CD4-positive, CD25-positive, alpha-beta regulatory T cell (primary cell): ENCODE measurements around the gene CSTF1. TPM values are rescaled to one million over a fixed set of nuclear protein-coding genes. Genes with fewer than 3 reads are reported as not detected.

ENCODE experiments used
- ATAC-seq, 2 donors: fragments of 150-1000 bp; cut with Tn5 transposase; one replicate each; pipeline ENCODE4 v1.10.0; 2021; ENCODE audit warnings: low read depth in 2 of 2, moderate number of reproducible peaks in 2 of 2, moderate library complexity in 1 of 2
- DNase-seq, 3 donors: peaks; one replicate each; pipeline versions ENCODE4 v3.0.0 to v3.0.0-alpha.2; 2012 to 2022; ENCODE audit warnings: mixed read lengths in 1 of 3
- H3K27ac ChIP-seq: one replicate; pipeline ENCODE4 v1.7.0; 2013; ENCODE audit warnings: mild to moderate bottlenecking, low read length; ENCODE audit not compliant: insufficient read depth, poor library complexity, severe bottlenecking
- H3K27me3 ChIP-seq: one replicate; pipeline ENCODE4 v1.7.0; 2013; ENCODE audit warnings: low read length; ENCODE audit not compliant: control insufficient read depth, insufficient read depth
- H3K36me3 ChIP-seq: one replicate; pipeline ENCODE4 v1.7.0; 2013; ENCODE audit warnings: mild to moderate bottlenecking, low read length, moderate library complexity; ENCODE audit not compliant: control insufficient read depth, insufficient read depth
- H3K4me1 ChIP-seq: 2 replicates; pipeline ENCODE4 v1.7.0; 2013; ENCODE audit warnings: mild to moderate bottlenecking, low read length; ENCODE audit not compliant: insufficient read depth, control insufficient read depth, poor library complexity, severe bottlenecking
- H3K4me3 ChIP-seq: one replicate; pipeline ENCODE4 v1.7.0; 2013; ENCODE audit warnings: low read depth, mild to moderate bottlenecking, low read length, moderate library complexity
- H3K9me3 ChIP-seq, 2 experiments: 1 replicate in 1 of 2; 2 replicates in 1 of 2; pipeline ENCODE4 v1.7.0; 2013; ENCODE audit warnings: low read length in 2 of 2, mild to moderate bottlenecking in 1 of 2, moderate library complexity in 1 of 2; ENCODE audit not compliant: control insufficient read depth in 2 of 2
- H3K27ac Mint-ChIP-seq, 3 donors: one replicate each; pipeline ENCODE4 v1.8.0; 2020 to 2022; ENCODE audit warnings: mild to moderate bottlenecking in 3 of 3, mixed read lengths in 3 of 3, moderate library complexity in 2 of 3
- H3K27me3 Mint-ChIP-seq: one replicate; pipeline ENCODE4 v1.8.0; 2022; ENCODE audit warnings: mild to moderate bottlenecking, mixed read lengths
- H3K36me3 Mint-ChIP-seq: one replicate; pipeline ENCODE4 v1.8.0; 2020; ENCODE audit warnings: mixed read lengths
- H3K4me1 Mint-ChIP-seq, 4 donors: one replicate each; pipeline ENCODE4 v1.8.0; 2020 to 2022; ENCODE audit warnings: mixed read lengths in 4 of 4, mild to moderate bottlenecking in 1 of 4
- H3K4me3 Mint-ChIP-seq, 4 donors: one replicate each; pipeline ENCODE4 v1.8.0; 2020 to 2022; ENCODE audit warnings: mild to moderate bottlenecking in 4 of 4, mixed read lengths in 4 of 4, moderate library complexity in 3 of 4
- H3K9me3 Mint-ChIP-seq, 7 donors: one replicate each; pipeline ENCODE4 v1.8.0; 2020 to 2022; ENCODE audit warnings: mixed read lengths in 7 of 7, mild to moderate bottlenecking in 3 of 7, moderate library complexity in 2 of 7
- polyA plus RNA-seq, 4 donors: library from polyadenylated mRNA; unstranded; fragments of 300-500 nt; fragmentation: Illumina TruSeq; gene quantifications; one replicate each; pipeline ENCODE4 v1.2.3, GENCODE V29; 2021
- total RNA-seq: library from RNA; stranded (reverse); gene quantifications from one replicate; pipeline ENCODE4 v1.2.3, GENCODE V29; 2022

Gene CSTF1
- total and polyA plus RNA-seq, 5 donors from 2014 or later, result 24.5 to 61.7 (median 56.3) TPM

- ATAC-seq (no peak), DNase-seq (no peak)
- Mint-ChIP-seq H3K4me3 (peak overlapping the region in 1 of 4 donors; percentile 49), H3K9me3 (no peaks in the 10 kb centered on the region), H3K27ac (no peak overlapping the region), H3K36me3 (no peaks in the 10 kb centered on the region), H3K27me3 (peaks cover 11% of the 10 kb centered on the region), H3K4me1 (peaks cover 0 to 8% (median 2%) of the 10 kb centered on the region in 4 donors)
- no peaks in the 10 kb centered on the region for H3K36me3 ChIP-seq
- no peak overlapping the region for H3K27ac ChIP-seq
- no peaks in the 10 kb centered on the region for H3K4me1 ChIP-seq
- peaks cover 4% of the 10 kb centered on the region for H3K27me3 ChIP-seq
- no peaks in the 10 kb centered on the region for H3K9me3 ChIP-seq
- no peak overlapping the region for H3K4me3 ChIP-seq
Measured at GRCh38 chr20:56350842-56351241, 41.6 kb upstream of the CSTF1 start.

GRCh38 chr20:56352345-56353055 is 39.9 kb upstream of the CSTF1 start:
- no peak overlapping the region for H3K27ac ChIP-seq
- peaks cover 2% of the 10 kb centered on the region for H3K27me3 ChIP-seq
- Mint-ChIP-seq H3K4me3 (peak overlapping the region in 1 of 4 donors; percentile 46), H3K4me1 (peaks cover 0 to 8% (median 1%) of the 10 kb centered on the region in 4 donors), H3K27me3 (peaks cover 11% of the 10 kb centered on the region), H3K27ac (peak overlapping the region in 1 of 3 donors; percentile 10), H3K36me3 (no peaks in the 10 kb centered on the region), H3K9me3 (no peaks in the 10 kb centered on the region)
- H3K4me3 ChIP-seq, result no peak overlapping the region
- ATAC-seq (no peak), DNase-seq (no peak)
- no peaks in the 10 kb centered on the region for H3K9me3 ChIP-seq
- H3K36me3 ChIP-seq, result no peaks in the 10 kb centered on the region
- no peaks in the 10 kb centered on the region for H3K4me1 ChIP-seq

GRCh38 chr20:56353356-56353755 is 39.1 kb upstream of the CSTF1 start:
- Mint-ChIP-seq H3K4me3 (no peak overlapping the region), H3K36me3 (no peaks in the 10 kb centered on the region), H3K4me1 (peaks cover 0 to 7% (median 2%) of the 10 kb centered on the region in 4 donors), H3K27me3 (peaks cover 5% of the 10 kb centered on the region), H3K9me3 (no peaks in the 10 kb centered on the region), H3K27ac (no peak overlapping the region)
- H3K4me1 ChIP-seq, result no peaks in the 10 kb centered on the region
- no peak overlapping the region for H3K27ac ChIP-seq
- no peaks in the 10 kb centered on the region for H3K36me3 ChIP-seq
- peaks cover under 1% of the 10 kb centered on the region for H3K27me3 ChIP-seq
- no peak for DNase-seq
- H3K4me3 ChIP-seq, result no peak overlapping the region
- no peaks in the 10 kb centered on the region for H3K9me3 ChIP-seq
- ATAC-seq, result no peak

GRCh38 chr20:56358070-56358469 is 34.4 kb upstream of the CSTF1 start:
- no peak for ATAC-seq
- H3K9me3 ChIP-seq, result no peaks in the 10 kb centered on the region

GRCh38 chr20:56358600-56359211 is 33.7 kb upstream of the CSTF1 start, which contains the start of gene FAM210B:
Gene FAM210B (plus strand): TSS chr20:56358974. CDS start chr20:56359006, 32 bp downstream.
- ATAC-seq (peak; percentile 97 to 99), DNase-seq (peak; percentile 76 to 82 (median 76))
- Mint-ChIP-seq H3K36me3 (no peaks in the 10 kb centered on the region), H3K9me3 (no peaks in the 10 kb centered on the region), H3K4me1 (peaks cover 5 to 32% (median 20%) of the 10 kb centered on the region in 4 donors), H3K4me3 (peak within 1 kb of the TSS; percentile 89 to 92 (median 90)), H3K27ac (peak within 1 kb of the TSS; percentile 66 to 82 (median 76)), H3K27me3 (no peaks in the 10 kb centered on the region)
- H3K27me3 ChIP-seq, result no peaks in the 10 kb centered on the region
- H3K27ac ChIP-seq, result peak within 1 kb of the TSS; percentile 41
- H3K36me3 ChIP-seq, result no peaks in the 10 kb centered on the region
- peak within 1 kb of the TSS; percentile 76 for H3K4me3 ChIP-seq
- peaks cover 9% of the 10 kb centered on the region for H3K4me1 ChIP-seq
- H3K9me3 ChIP-seq, result no peaks in the 10 kb centered on the region

More at GRCh38 chr20:56358070-56358469, 34.4 kb upstream of the CSTF1 start:
- Histone ChIP-seq H3K27ac (peak overlapping the region; percentile 41), H3K36me3 (no peaks in the 10 kb centered on the region), H3K27me3 (no peaks in the 10 kb centered on the region), H3K4me1 (peaks cover 9% of the 10 kb centered on the region), H3K4me3 (peak overlapping the region; percentile 47)
- Mint-ChIP-seq H3K9me3 (no peaks in the 10 kb centered on the region), H3K36me3 (no peaks in the 10 kb centered on the region), H3K27me3 (no peaks in the 10 kb centered on the region), H3K4me1 (peaks cover 5 to 32% (median 18%) of the 10 kb centered on the region in 4 donors), H3K4me3 (peak overlapping the region; percentile 70 to 90 (median 88)), H3K27ac (peak overlapping the region; percentile 10 to 82 (median 69))
- no peak for DNase-seq

- Histone ChIP-seq H3K27me3 (no peaks in the 10 kb centered on the region), H3K4me3 (peak overlapping the region; percentile 76), H3K27ac (no peak overlapping the region), H3K36me3 (no peaks in the 10 kb centered on the region), H3K4me1 (peaks cover 9% of the 10 kb centered on the region), H3K9me3 (no peaks in the 10 kb centered on the region)
- Mint-ChIP-seq H3K4me1 (peaks cover 5 to 32% (median 22%) of the 10 kb centered on the region in 4 donors), H3K36me3 (peaks cover 5% of the 10 kb centered on the region), H3K4me3 (peak overlapping the region; percentile 89 to 92 (median 90)), H3K27ac (peak overlapping the region; percentile 62 to 86 (median 76)), H3K27me3 (no peaks in the 10 kb centered on the region), H3K9me3 (no peaks in the 10 kb centered on the region)
- DNase-seq (peak in 2 of 3 donors; percentile 2 to 25), ATAC-seq (no peak)
Measured at GRCh38 chr20:56359212-56360132, 33.0 kb upstream of the CSTF1 start.

GRCh38 chr20:56360133-56360907 is 32.1 kb upstream of the CSTF1 start:
- Histone ChIP-seq H3K36me3 (peaks cover 3% of the 10 kb centered on the region), H3K27me3 (no peaks in the 10 kb centered on the region), H3K27ac (no peak overlapping the region), H3K4me3 (peak overlapping the region; percentile 76), H3K9me3 (no peaks in the 10 kb centered on the region), H3K4me1 (peaks cover 9% of the 10 kb centered on the region)
- DNase-seq, result no peak
- peaks cover 5% of the 10 kb centered on the region for H3K36me3 Mint-ChIP-seq
- no peak for ATAC-seq
- H3K9me3 Mint-ChIP-seq, result no peaks in the 10 kb centered on the region
- H3K4me1 Mint-ChIP-seq, result peaks cover 5 to 32% (median 22%) of the 10 kb centered on the region in 4 donors
- peak overlapping the region; percentile 62 to 86 (median 84) for H3K27ac Mint-ChIP-seq
- H3K27me3 Mint-ChIP-seq, result no peaks in the 10 kb centered on the region
- H3K4me3 Mint-ChIP-seq, result peak overlapping the region; percentile 77 to 91 (median 89)
